Loucy (cell line): ENCODE data around the gene BOLA3.

Experiments
- CTCF ChIP-seq: fragments of 200-600 bp; sonication (generic); conservative IDR thresholded peaks from 2 replicates; pipeline ENCODE4 v1.5.1; 2014; ENCODE audit warnings: mild to moderate bottlenecking, antibody characterized with exemption, low read length
- EZH2phosphoT487 ChIP-seq: fragments of 200-600 bp; IDR thresholded peaks from 2 replicates; pipeline ENCODE4 v1.6.1; 2018; ENCODE audit warnings: antibody characterized with exemption, mild to moderate bottlenecking, moderate library complexity, borderline replicate concordance

DNA sequence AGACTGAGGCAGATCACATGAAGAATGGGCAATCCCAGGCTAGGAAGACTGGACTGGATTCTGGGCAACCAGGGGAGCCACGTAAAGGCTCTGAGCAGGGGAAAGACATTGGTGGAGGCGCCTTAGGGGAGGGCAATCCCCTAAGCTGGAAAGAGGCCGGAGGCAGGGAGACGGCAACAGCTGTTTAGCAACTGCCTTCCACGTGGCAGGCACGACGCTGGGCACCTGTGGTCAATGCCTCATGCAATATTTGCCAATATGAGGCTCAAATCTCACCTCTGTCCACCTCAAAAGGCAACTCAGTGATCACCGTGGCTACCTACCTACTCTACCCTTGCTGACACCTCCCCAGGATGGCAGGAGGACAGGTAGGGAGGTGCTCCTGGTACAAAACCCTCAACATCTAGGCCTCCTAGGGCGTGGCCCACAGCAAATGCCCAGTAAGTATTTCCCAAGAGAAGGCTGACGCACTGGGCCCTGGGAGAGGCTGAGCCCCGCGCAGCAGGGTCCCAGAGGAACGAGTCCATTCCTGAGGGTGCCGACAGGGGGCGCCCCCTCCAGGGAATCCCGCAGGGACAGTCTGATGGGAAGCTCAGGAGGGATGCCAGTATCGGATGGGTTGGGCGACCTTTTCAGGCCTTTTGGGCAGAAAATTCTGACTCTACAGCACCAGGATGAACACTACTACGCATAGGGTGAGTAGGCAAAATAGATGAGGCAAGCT lies 8.9 kb downstream of the BOLA3 start:
- peak; percentile 30 for TF ChIP-seq CTCF
- TF ChIP-seq EZH2phosphoT487, result no peak
